ENCODE measurements around the gene SRSF3. TPM values are rescaled to one million over a fixed set of nuclear protein-coding genes. Genes with fewer than 3 reads are reported as not detected.

The SRSF3 gene
- polyA plus RNA-seq, 1 donor (not counting 4 experiments of a cell fraction or from before 2014, with no cell fraction given), result 398 TPM

DNA sequence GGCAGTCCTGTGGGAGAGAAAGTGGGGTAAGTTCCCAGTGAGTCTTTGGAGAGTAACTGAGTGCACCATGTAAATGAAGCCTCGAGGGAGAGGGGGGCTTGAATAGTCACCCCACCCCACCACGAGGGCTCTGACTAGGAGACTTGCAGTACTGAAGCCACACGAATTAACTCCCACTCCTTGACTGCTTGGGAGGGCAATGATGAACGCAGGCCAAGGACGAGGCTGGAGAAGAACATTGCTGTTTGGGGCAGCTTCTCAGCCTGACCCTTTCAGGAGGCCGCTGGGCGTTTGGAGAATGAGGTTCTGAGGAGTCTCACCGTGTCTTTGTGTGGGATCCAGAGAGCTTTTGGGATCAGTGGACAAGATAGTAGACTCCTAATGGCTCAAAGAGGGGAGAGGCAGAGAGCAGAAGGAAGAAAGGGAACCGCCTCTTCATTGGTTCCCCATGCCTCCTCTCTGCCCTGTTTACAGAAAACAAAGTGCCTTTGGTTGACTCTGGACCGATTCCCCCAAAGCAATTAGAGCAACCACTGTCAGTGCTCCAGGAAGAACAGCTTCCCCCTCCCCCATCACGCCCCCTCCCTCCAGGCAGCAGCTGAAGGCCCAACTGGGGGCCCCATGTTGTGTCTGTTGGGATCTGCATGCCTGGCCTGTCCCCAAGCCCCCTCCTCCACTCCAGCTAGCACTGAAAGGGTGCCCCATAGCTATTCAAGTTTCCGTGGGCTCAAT lies 42.7 kb downstream of the SRSF3 start:
- Histone ChIP-seq H3K9ac (ENCODE audit: control insufficient read depth, extremely low read depth, insufficient read depth, low read length) (no peak overlapping the region), H2AFZ (ENCODE audit: control insufficient read depth, low read length) (no peak overlapping the region), H3K9me3 (ENCODE audit: control insufficient read depth, low read depth, low read length) (no peaks in the 10 kb centered on the region), H3K4me2 (ENCODE audit: control insufficient read depth, extremely low read depth, insufficient read depth, low read depth, low read length) (no peak overlapping the region), H3K27ac (ENCODE audit: control insufficient read depth, insufficient read depth, low read length) (no peak overlapping the region), H3K4me1 (ENCODE audit: control insufficient read depth, extremely low read depth, insufficient read depth, low read length) (no peaks in the 10 kb centered on the region), H3K79me2 (ENCODE audit: control insufficient read depth, insufficient read depth, low read length) (no peaks in the 10 kb centered on the region), H3K4me3 (ENCODE audit: control insufficient read depth in 2 of 3, extremely low read depth in 1 of 3, insufficient read depth in 2 of 3, low read depth in 1 of 3, low read length in 3 of 3) (no peak overlapping the region), H4K20me1 (ENCODE audit: control insufficient read depth, extremely low read depth, insufficient read depth, low read length) (no peaks in the 10 kb centered on the region), H3K36me3 (ENCODE audit: control insufficient read depth in 2 of 2, extremely low read depth in 1 of 2, insufficient read depth in 2 of 2, low read length in 2 of 2) (no peaks in the 10 kb centered on the region), H3K27me3 (ENCODE audit: control insufficient read depth, extremely low read depth, insufficient read depth, low read length) (no peaks in the 10 kb centered on the region), H3K9me1 (ENCODE audit: control insufficient read depth, extremely low read depth, insufficient read depth, low read length) (no peaks in the 10 kb centered on the region)
- no peak for TF ChIP-seq EZH2 (IDR thresholded peaks at IDR 0.05; ENCODE audit: low read length)
- TF ChIP-seq, protein P1, sequence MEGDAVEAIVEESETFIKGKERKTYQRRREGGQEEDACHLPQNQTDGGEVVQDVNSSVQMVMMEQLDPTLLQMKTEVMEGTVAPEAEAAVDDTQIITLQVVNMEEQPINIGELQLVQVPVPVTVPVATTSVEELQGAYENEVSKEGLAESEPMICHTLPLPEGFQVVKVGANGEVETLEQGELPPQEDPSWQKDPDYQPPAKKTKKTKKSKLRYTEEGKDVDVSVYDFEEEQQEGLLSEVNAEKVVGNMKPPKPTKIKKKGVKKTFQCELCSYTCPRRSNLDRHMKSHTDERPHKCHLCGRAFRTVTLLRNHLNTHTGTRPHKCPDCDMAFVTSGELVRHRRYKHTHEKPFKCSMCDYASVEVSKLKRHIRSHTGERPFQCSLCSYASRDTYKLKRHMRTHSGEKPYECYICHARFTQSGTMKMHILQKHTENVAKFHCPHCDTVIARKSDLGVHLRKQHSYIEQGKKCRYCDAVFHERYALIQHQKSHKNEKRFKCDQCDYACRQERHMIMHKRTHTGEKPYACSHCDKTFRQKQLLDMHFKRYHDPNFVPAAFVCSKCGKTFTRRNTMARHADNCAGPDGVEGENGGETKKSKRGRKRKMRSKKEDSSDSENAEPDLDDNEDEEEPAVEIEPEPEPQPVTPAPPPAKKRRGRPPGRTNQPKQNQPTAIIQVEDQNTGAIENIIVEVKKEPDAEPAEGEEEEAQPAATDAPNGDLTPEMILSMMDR (optimal IDR thresholded peaks at IDR 0.05 in 1 of 3, IDR thresholded peaks at IDR 0.05 in 1 of 3, conservative IDR thresholded peaks at IDR 0.05 in 1 of 3; ENCODE audit: extremely low read depth in 1 of 3, insufficient read depth in 2 of 3, low read length in 3 of 3), result no peak
- DNase-seq (ENCODE audit: low read depth, low spot score) (no peak), FAIRE-seq (no peak)
- dilution Hi-C loops (cut with MboI; ENCODE audit: extremely low pct_ligation_motif_present, low sequenced_read_pairs), result no loop called here

DNA sequence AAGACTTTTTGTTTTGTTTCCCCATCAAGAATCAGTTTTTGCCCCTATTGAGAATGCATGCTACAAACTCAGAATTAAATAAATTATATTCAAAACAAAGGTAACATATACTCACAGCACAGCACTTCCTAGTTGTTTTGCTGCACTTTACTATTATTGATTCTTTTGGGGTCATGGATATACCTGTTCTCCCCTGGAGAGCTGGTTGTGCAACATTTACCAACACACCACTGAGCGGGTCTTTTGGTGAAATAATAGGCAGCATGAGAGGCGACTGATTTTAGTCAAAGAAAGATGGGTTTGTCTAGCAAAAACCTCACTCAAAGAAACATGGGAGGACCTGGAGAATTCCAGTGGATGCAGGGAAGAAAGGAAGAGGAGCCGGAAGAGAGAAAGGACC lies 44.4 kb downstream of the SRSF3 start:
- Histone ChIP-seq H3K9me1 (ENCODE audit: control insufficient read depth, extremely low read depth, insufficient read depth, low read length) (no peaks in the 10 kb centered on the region), H3K27ac (ENCODE audit: control insufficient read depth, insufficient read depth, low read length) (no peak overlapping the region), H2AFZ (ENCODE audit: control insufficient read depth, low read length) (no peak overlapping the region), H3K9ac (ENCODE audit: control insufficient read depth, extremely low read depth, insufficient read depth, low read length) (no peak overlapping the region), H4K20me1 (ENCODE audit: control insufficient read depth, extremely low read depth, insufficient read depth, low read length) (no peaks in the 10 kb centered on the region), H3K79me2 (ENCODE audit: control insufficient read depth, insufficient read depth, low read length) (no peaks in the 10 kb centered on the region), H3K4me3 (ENCODE audit: control insufficient read depth in 2 of 3, extremely low read depth in 1 of 3, insufficient read depth in 2 of 3, low read depth in 1 of 3, low read length in 3 of 3) (no peak overlapping the region), H3K27me3 (ENCODE audit: control insufficient read depth, extremely low read depth, insufficient read depth, low read length) (no peaks in the 10 kb centered on the region), H3K4me1 (ENCODE audit: control insufficient read depth, extremely low read depth, insufficient read depth, low read length) (peaks cover 3% of the 10 kb centered on the region), H3K4me2 (ENCODE audit: control insufficient read depth, extremely low read depth, insufficient read depth, low read depth, low read length) (no peak overlapping the region), H3K9me3 (ENCODE audit: control insufficient read depth, low read depth, low read length) (no peaks in the 10 kb centered on the region), H3K36me3 (ENCODE audit: control insufficient read depth in 2 of 2, extremely low read depth in 1 of 2, insufficient read depth in 2 of 2, low read length in 2 of 2) (no peaks in the 10 kb centered on the region)
- TF ChIP-seq, protein P1 (optimal IDR thresholded peaks at IDR 0.05 in 1 of 3, IDR thresholded peaks at IDR 0.05 in 1 of 3, conservative IDR thresholded peaks at IDR 0.05 in 1 of 3; ENCODE audit: extremely low read depth in 1 of 3, insufficient read depth in 2 of 3, low read length in 3 of 3), result no peak
- no peak for TF ChIP-seq EZH2 (IDR thresholded peaks at IDR 0.05; ENCODE audit: low read length)
- DNase-seq (ENCODE audit: low read depth, low spot score) (no peak), FAIRE-seq (no peak)
- dilution Hi-C loops (cut with MboI; ENCODE audit: extremely low pct_ligation_motif_present, low sequenced_read_pairs), result no loop called here

Measured in keratinocyte (primary cell).